HG03571 (cell line): ENCODE results near the gene COPB1.
A peak's percentile ranks its signal among the peaks of the same experiment; 100 is the strongest.
"Not testable (repeated sequence)": the region's sequence is repeated elsewhere in the genome, so short reads cannot be mapped to it uniquely, and the experiment has no call there.

ENCODE experiments used
- ATAC-seq: cut with Tn5 transposase; IDR thresholded peaks from one replicate; pipeline ENCODE4 v1.9.1; 2021; ENCODE audit not compliant: unreplicated experiment

Gene COPB1

GRCh38 chr11:14499560-14500180, at the start of gene COPB1:
TSS of gene COPB1 (minus strand) at chr11:14499811. CDS start at chr11:14498928, 883 bp downstream.
- ATAC-seq, result peak; percentile 90

GRCh38 chr11:14547440-14547839, 47.8 kb upstream of the COPB1 start:
- no peak for ATAC-seq

GRCh38 chr11:14546672-14547071, 47.1 kb upstream of the COPB1 start:
- ATAC-seq, result no peak

- ATAC-seq, result peak; percentile 75
Measured at GRCh38 chr11:14544611-14545010, 45.0 kb upstream of the COPB1 start.

- no peak for ATAC-seq
Measured at GRCh38 chr11:14543260-14543659, 43.6 kb upstream of the COPB1 start.

- ATAC-seq, result no peak
Measured at GRCh38 chr11:14542324-14542723, 42.7 kb upstream of the COPB1 start.

GRCh38 chr11:14541192-14541947, 41.8 kb upstream of the COPB1 start:
- no peak for ATAC-seq

GRCh38 chr11:14539982-14540421, 40.4 kb upstream of the COPB1 start:
- ATAC-seq, result no peak

GRCh38 chr11:14538926-14539554, 39.4 kb upstream of the COPB1 start:
- ATAC-seq, result no peak

GRCh38 chr11:14538271-14538925, 38.8 kb upstream of the COPB1 start:
- no peak for ATAC-seq

- peak; percentile 70 for ATAC-seq
Measured at GRCh38 chr11:14537134-14537599, 37.6 kb upstream of the COPB1 start.

GRCh38 chr11:14535166-14535565, 35.6 kb upstream of the COPB1 start:
- not testable (repeated sequence) for ATAC-seq

GRCh38 chr11:14529951-14530350, 30.3 kb upstream of the COPB1 start:
- ATAC-seq, result no peak

- ATAC-seq, result no peak
Measured at GRCh38 chr11:14529321-14529720, 29.7 kb upstream of the COPB1 start.

- ATAC-seq, result no peak
Measured at GRCh38 chr11:14522801-14523200, 23.2 kb upstream of the COPB1 start.

- ATAC-seq, result no peak
Measured at GRCh38 chr11:14522245-14522644, 22.6 kb upstream of the COPB1 start.

GRCh38 chr11:14520747-14521151, 21.1 kb upstream of the COPB1 start:
- no peak for ATAC-seq

- peak; percentile 95 for ATAC-seq
Measured at GRCh38 chr11:14519917-14520746, 20.5 kb upstream of the COPB1 start, which contains the start of gene PSMA1. TSS of gene PSMA1 (minus strand) at chr11:14520386. CDS start at chr11:14520299, 87 bp downstream.

- ATAC-seq, result no peak
Measured at GRCh38 chr11:14519597-14519916, 19.9 kb upstream of the COPB1 start.

GRCh38 chr11:14518820-14519219, 19.2 kb upstream of the COPB1 start:
- no peak for ATAC-seq

- ATAC-seq, result no peak
Measured at GRCh38 chr11:14513800-14514199, 14.2 kb upstream of the COPB1 start.
